ENCODE measurements around the gene PPM1J. TPM values are rescaled to one million over a fixed set of nuclear protein-coding genes. Genes with fewer than 3 reads are reported as not detected.

PPM1J gene
- total and polyA plus RNA-seq, 9 of the 15 experiments (the other 6 are each of a cell fraction or from before 2014, with no cell fraction given): 0.25 to 10.5 (median 4.2) TPM

DNA sequence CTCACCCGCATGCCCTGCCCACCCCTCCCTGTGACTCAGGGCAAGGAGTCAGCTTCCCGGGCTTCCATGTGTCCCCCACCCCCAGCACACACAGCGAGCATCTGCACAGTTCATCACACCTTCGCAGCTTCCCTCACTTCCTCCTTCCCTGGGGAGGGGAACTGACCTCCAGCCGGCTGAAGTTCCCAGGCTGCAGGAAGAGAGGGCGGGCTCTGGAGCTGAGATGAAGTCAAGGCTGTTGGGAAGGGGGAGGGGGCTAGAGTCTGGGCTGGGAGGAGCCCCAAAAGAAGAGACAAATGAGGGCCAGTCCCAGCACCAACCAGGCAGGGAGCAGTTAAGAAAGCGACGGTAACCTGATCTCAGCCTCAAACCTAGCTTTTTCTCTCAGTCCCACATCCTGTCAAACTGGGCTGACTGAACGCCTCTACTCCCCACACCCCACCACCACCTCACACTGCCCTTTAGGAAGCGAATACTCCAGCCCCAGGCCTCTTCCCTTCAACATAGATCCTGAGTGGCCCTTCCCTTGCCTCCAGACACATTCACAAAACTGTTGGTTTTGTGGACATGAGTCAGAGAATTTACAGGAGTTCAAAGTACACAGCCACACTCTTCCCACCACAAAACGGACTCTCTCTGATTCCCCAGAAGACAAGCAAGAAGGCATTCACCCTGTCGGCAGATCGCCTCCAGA lies 10.1 kb downstream of the PPM1J start (continued):
- TF ChIP-seq FOXA1 (IDR thresholded peaks at IDR 0.05; ENCODE audit: borderline replicate concordance) (no peak), CBX8 (IDR thresholded peaks at IDR 0.05; ENCODE audit: borderline replicate concordance, extremely low read depth, low read depth, low read length, poor library complexity, severe bottlenecking) (no peak), ZNF324 (CRISPR knock-in tag; IDR thresholded peaks at IDR 0.05) (0 out of 2 replicates have a peak, but pooled peaks have one; percentile 4), MTA1 (IDR thresholded peaks at IDR 0.05; ENCODE audit: borderline replicate concordance) (peak; percentile 57; the same call in 1 of the 2 replicates), SETDB1 (IDR thresholded peaks at IDR 0.05; ENCODE audit: low read length) (peak; percentile 3), KLF16 (IDR thresholded peaks at IDR 0.05) (peak; percentile 6; the same call in 1 of the 2 replicates), CHD1 (IDR thresholded peaks at IDR 0.05; ENCODE audit: low read length) (no peak), HDAC1 (IDR thresholded peaks at IDR 0.05) (peak in 1 of 2 experiments; percentile 87; a peak in 2 of 4 replicates), MYBL2 (IDR thresholded peaks at IDR 0.05; ENCODE audit: low read depth) (no peak), MYBL2 (CRISPR knock-in tag; IDR thresholded peaks at IDR 0.05; ENCODE audit: borderline replicate concordance) (no peak), PHB2 (IDR thresholded peaks at IDR 0.05; ENCODE audit: low read depth) (no peak), WHSC1 (IDR thresholded peaks at IDR 0.05; ENCODE audit: low read length) (no peak), KDM5B (IDR thresholded peaks at IDR 0.05; ENCODE audit: insufficient replicate concordance, low read depth, low read length) (peak; percentile 82), PCBP2 (IDR thresholded peaks at IDR 0.05; ENCODE audit: low read depth, low read length, poor library complexity, severe bottlenecking) (no peak), NCOA6 (IDR thresholded peaks at IDR 0.05) (no peak), SMARCC2 (IDR thresholded peaks at IDR 0.05; ENCODE audit: low read depth) (peak; percentile 16; the same call in 1 of the 2 replicates), MCM2 (IDR thresholded peaks at IDR 0.05; ENCODE audit: low read depth) (no peak)
- TF ChIP-seq, protein P1, sequence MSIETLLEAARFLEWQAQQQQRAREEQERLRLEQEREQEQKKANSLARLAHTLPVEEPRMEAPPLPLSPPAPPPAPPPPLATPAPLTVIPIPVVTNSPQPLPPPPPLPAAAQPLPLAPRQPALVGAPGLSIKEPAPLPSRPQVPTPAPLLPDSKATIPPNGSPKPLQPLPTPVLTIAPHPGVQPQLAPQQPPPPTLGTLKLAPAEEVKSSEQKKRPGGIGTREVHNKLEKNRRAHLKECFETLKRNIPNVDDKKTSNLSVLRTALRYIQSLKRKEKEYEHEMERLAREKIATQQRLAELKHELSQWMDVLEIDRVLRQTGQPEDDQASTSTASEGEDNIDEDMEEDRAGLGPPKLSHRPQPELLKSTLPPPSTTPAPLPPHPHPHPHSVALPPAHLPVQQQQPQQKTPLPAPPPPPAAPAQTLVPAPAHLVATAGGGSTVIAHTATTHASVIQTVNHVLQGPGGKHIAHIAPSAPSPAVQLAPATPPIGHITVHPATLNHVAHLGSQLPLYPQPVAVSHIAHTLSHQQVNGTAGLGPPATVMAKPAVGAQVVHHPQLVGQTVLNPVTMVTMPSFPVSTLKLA (conservative IDR thresholded peaks at IDR 0.05): peak in 1 of 2 experiments; percentile 78; a peak in 2 of 4 replicates
- TF ChIP-seq, protein P2, sequence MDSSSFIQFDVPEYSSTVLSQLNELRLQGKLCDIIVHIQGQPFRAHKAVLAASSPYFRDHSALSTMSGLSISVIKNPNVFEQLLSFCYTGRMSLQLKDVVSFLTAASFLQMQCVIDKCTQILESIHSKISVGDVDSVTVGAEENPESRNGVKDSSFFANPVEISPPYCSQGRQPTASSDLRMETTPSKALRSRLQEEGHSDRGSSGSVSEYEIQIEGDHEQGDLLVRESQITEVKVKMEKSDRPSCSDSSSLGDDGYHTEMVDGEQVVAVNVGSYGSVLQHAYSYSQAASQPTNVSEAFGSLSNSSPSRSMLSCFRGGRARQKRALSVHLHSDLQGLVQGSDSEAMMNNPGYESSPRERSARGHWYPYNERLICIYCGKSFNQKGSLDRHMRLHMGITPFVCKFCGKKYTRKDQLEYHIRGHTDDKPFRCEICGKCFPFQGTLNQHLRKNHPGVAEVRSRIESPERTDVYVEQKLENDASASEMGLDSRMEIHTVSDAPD (CRISPR knock-in tag; IDR thresholded peaks at IDR 0.05): no peak
